Fibroblast of villous mesenchyme (primary cell): ENCODE data around the gene MLLT3. TPM values are rescaled to one million over a fixed set of nuclear protein-coding genes. Genes with fewer than 3 reads are reported as not detected.

Experiments
- DNase-seq: peaks from one replicate; pipeline ENCODE4 v3.0.0-alpha.2; 2010; ENCODE audit warnings: low read depth
- H3K4me3 ChIP-seq: 2 replicates; pipeline ENCODE4 v1.5.1; 2011; ENCODE audit warnings: low read depth, mild to moderate bottlenecking, low read length
- CTCF ChIP-seq: IDR thresholded peaks from 2 replicates; pipeline ENCODE4 v1.5.1; 2012; ENCODE audit warnings: low read depth, mild to moderate bottlenecking, low read length; ENCODE audit not compliant: insufficient read depth
- total RNA-seq: library from RNA; depleted of rRNA; stranded (reverse); fragments of >200 nt; gene quantifications from 2 replicates; pipeline ENCODE4 v1.2.3, GENCODE V29; 2012

MLLT3 gene
- total RNA-seq, 1 donor: 44.9 TPM

- no peak for DNase-seq
- no peak overlapping the region for H3K4me3 ChIP-seq
- TF ChIP-seq CTCF: no peak
Measured at GRCh38 chr9:20322212-20322611, 300.1 kb downstream of the MLLT3 start.

GRCh38 chr9:20321423-20322082 is 300.7 kb downstream of the MLLT3 start:
- no peak for TF ChIP-seq CTCF
- no peak for DNase-seq
- H3K4me3 ChIP-seq: no peak overlapping the region

GRCh38 chr9:20320921-20321320 is 301.4 kb downstream of the MLLT3 start:
- no peak for TF ChIP-seq CTCF
- DNase-seq: no peak
- no peak overlapping the region for H3K4me3 ChIP-seq

GRCh38 chr9:20319641-20320337 is 302.5 kb downstream of the MLLT3 start:
- TF ChIP-seq CTCF: no peak
- DNase-seq: peak; percentile 65
- no peak overlapping the region for H3K4me3 ChIP-seq

- no peak for DNase-seq
- H3K4me3 ChIP-seq: no peak overlapping the region
- TF ChIP-seq CTCF: no peak
Measured at GRCh38 chr9:20319241-20319640, 303.1 kb downstream of the MLLT3 start.

GRCh38 chr9:20317701-20318100 is 304.6 kb downstream of the MLLT3 start:
- TF ChIP-seq CTCF: no peak
- H3K4me3 ChIP-seq: no peak overlapping the region
- no peak for DNase-seq
